Stimulated activated CD8-positive, alpha-beta memory T cell treated with anti-CD3 and anti-CD28 coated beads, Interleukin-2, amount 100 ng/mL, for 1 hour (primary cell): Measurements from ENCODE around the gene ST3GAL3.

Experiments
- DNase-seq, 2 donors: peaks; one replicate each; pipeline ENCODE4 v3.0.0-alpha.2; 2020; ENCODE audit warnings: low read depth in 2 of 2

The ST3GAL3 gene

GRCh38 chr1:43913666-43914360, 206.5 kb downstream of the ST3GAL3 start:
- DNase-seq, result no peak

- no peak for DNase-seq
Observed at GRCh38 chr1:43914576-43915525, 207.5 kb downstream of the ST3GAL3 start.

- DNase-seq, result no peak
Observed at GRCh38 chr1:43919906-43920305, 212.6 kb downstream of the ST3GAL3 start.

GRCh38 chr1:43921022-43921421, 213.7 kb downstream of the ST3GAL3 start:
- DNase-seq, result no peak

GRCh38 chr1:43924516-43924915, 217.2 kb downstream of the ST3GAL3 start:
- DNase-seq, result no peak

GRCh38 chr1:43925846-43926245, 218.5 kb downstream of the ST3GAL3 start:
- no peak for DNase-seq

GRCh38 chr1:43930168-43930948, 223.0 kb downstream of the ST3GAL3 start:
- no peak for DNase-seq

- no peak for DNase-seq
Observed at GRCh38 chr1:43930949-43931275, 223.6 kb downstream of the ST3GAL3 start.

- no peak for DNase-seq
Observed at GRCh38 chr1:43931711-43932660, 224.7 kb downstream of the ST3GAL3 start.

GRCh38 chr1:43932786-43933385, 225.6 kb downstream of the ST3GAL3 start:
- DNase-seq, result no peak

GRCh38 chr1:43933386-43934100, 226.2 kb downstream of the ST3GAL3 start, which contains the start of gene ARTN:
Gene ARTN, plus strand, starts transcription at chr1:43933801. Its CDS starts 1,856 bp downstream, at chr1:43935657.
- no peak for DNase-seq

GRCh38 chr1:43934101-43934985, 227.0 kb downstream of the ST3GAL3 start:
- DNase-seq, result no peak

- no peak for DNase-seq
Observed at GRCh38 chr1:43934986-43935324, 227.6 kb downstream of the ST3GAL3 start.

GRCh38 chr1:43935711-43936427, 228.5 kb downstream of the ST3GAL3 start:
- no peak for DNase-seq

GRCh38 chr1:43936431-43937151, 229.3 kb downstream of the ST3GAL3 start:
- DNase-seq, result no peak

GRCh38 chr1:43937179-43937865, 230.0 kb downstream of the ST3GAL3 start:
- DNase-seq, result no peak

GRCh38 chr1:43938383-43938782, 231.0 kb downstream of the ST3GAL3 start:
- DNase-seq, result no peak
